Neuronal stem cell (in vitro differentiated cells): ENCODE data around the gene TRIP10.
A peak's percentile ranks its signal among the peaks of the same experiment; 100 is the strongest.

Experiments used
- DNase-seq: peaks from one replicate; pipeline ENCODE4 v3.0.0-alpha.2; 2013; ENCODE audit warnings: low spot score
- H2AFZ ChIP-seq: one replicate; pipeline ENCODE4 v1.6.1; 2013; ENCODE audit warnings: mild to moderate bottlenecking, low read length, inconsistent platforms
- H2AK5ac ChIP-seq: 2 replicates; pipeline ENCODE4 v1.6.1; 2013; ENCODE audit warnings: low read depth, mild to moderate bottlenecking, inconsistent platforms, low read length, moderate library complexity, mixed read lengths
- H2BK120ac ChIP-seq: 2 replicates; pipeline ENCODE4 v1.6.1; 2013; ENCODE audit warnings: low read depth, mild to moderate bottlenecking, inconsistent platforms, low read length, moderate library complexity, mixed read lengths
- H2BK12ac ChIP-seq: one replicate; pipeline ENCODE4 v1.6.1; 2013; ENCODE audit warnings: low read length, inconsistent platforms
- H2BK15ac ChIP-seq: 2 replicates; pipeline ENCODE4 v1.6.1; 2013; ENCODE audit warnings: mild to moderate bottlenecking, low read length, inconsistent platforms, mixed read lengths
- H2BK5ac ChIP-seq: one replicate; pipeline ENCODE4 v1.6.1; 2013; ENCODE audit warnings: inconsistent platforms, mild to moderate bottlenecking, low read length, moderate library complexity
- H3K14ac ChIP-seq: one replicate; pipeline ENCODE4 v1.6.1; 2013; ENCODE audit warnings: low read length, inconsistent platforms
- H3K18ac ChIP-seq: 2 replicates; pipeline ENCODE4 v1.6.1; 2013; ENCODE audit warnings: low read length, inconsistent platforms
- H3K23ac ChIP-seq: 2 replicates; pipeline ENCODE4 v1.6.1; 2013; ENCODE audit warnings: low read depth, mild to moderate bottlenecking, mixed read lengths, low read length, inconsistent platforms; ENCODE audit not compliant: poor library complexity
- H3K27ac ChIP-seq: replicated peaks from 3 replicates; pipeline ENCODE4 v1.5.1; 2013; ENCODE audit warnings: low read length, inconsistent platforms
- H3K27me3 ChIP-seq, 3 experiments: 2 replicates each; pipeline ENCODE4 v1.6.1; 2013; ENCODE audit warnings: low read length in 3 of 3, mild to moderate bottlenecking in 2 of 3, inconsistent platforms in 1 of 3, low read depth in 1 of 3, mixed read lengths in 1 of 3, moderate library complexity in 1 of 3; ENCODE audit not compliant: control insufficient read depth in 3 of 3, insufficient read depth in 3 of 3
- H3K36me3 ChIP-seq, 2 donors: replicated peaks in 1 of 2; 2 replicates each; pipeline ENCODE4 v1.6.1; 2013; ENCODE audit warnings: low read length in 2 of 2; ENCODE audit not compliant: control insufficient read depth in 2 of 2, insufficient read depth in 2 of 2
- H3K4ac ChIP-seq: 2 replicates; pipeline ENCODE4 v1.6.1; 2013; ENCODE audit warnings: inconsistent platforms, mild to moderate bottlenecking, low read length, moderate library complexity
- H3K4me1 ChIP-seq, 2 donors: 1 replicate in 1 of 2; 2 replicates in 1 of 2; pipeline ENCODE4 v1.6.1; 2013; ENCODE audit warnings: low read length in 2 of 2, low read depth in 1 of 2; ENCODE audit not compliant: control insufficient read depth in 2 of 2, insufficient read depth in 1 of 2
- H3K4me2 ChIP-seq: one replicate; pipeline ENCODE4 v1.6.1; 2013; ENCODE audit warnings: mild to moderate bottlenecking, low read length, inconsistent platforms; ENCODE audit not compliant: insufficient read depth, poor library complexity, severe bottlenecking
- H3K4me3 ChIP-seq, 2 donors: 2 replicates each; pipeline ENCODE4 v1.5.1; 2013; ENCODE audit warnings: low read length in 2 of 2, mild to moderate bottlenecking in 2 of 2, inconsistent platforms in 1 of 2, moderate library complexity in 1 of 2
- H3K79me1 ChIP-seq: one replicate; pipeline ENCODE4 v1.6.1; 2013; ENCODE audit warnings: low read depth, mild to moderate bottlenecking, inconsistent platforms, low read length, moderate library complexity
- H3K9ac ChIP-seq: one replicate; pipeline ENCODE4 v1.6.1; 2013; ENCODE audit warnings: mild to moderate bottlenecking, low read depth, low read length, inconsistent platforms; ENCODE audit not compliant: poor library complexity
- H3K9me3 ChIP-seq, 2 donors: replicated peaks in 1 of 2; 2 replicates each; pipeline versions ENCODE3 to v1.6.1; 2013; ENCODE audit warnings: low read length in 2 of 2, mild to moderate bottlenecking in 2 of 2, inconsistent platforms in 1 of 2, low read depth in 1 of 2, mixed read lengths in 1 of 2, moderate library complexity in 1 of 2; ENCODE audit not compliant: control insufficient read depth in 2 of 2, insufficient read depth in 1 of 2
- H4K8ac ChIP-seq: one replicate; pipeline ENCODE4 v1.6.1; 2013; ENCODE audit warnings: low read depth, mild to moderate bottlenecking, inconsistent platforms, low read length, moderate library complexity
- H4K91ac ChIP-seq: one replicate; pipeline ENCODE4 v1.6.1; 2013; ENCODE audit warnings: low read length, low read depth, mild to moderate bottlenecking, inconsistent platforms; ENCODE audit not compliant: poor library complexity
- WGBS, 2 donors: extraction: QIAGEN DNeasy Blood & Tissue Kit; methylation state at CpG; one replicate each; pipeline ENCODE4 v1.1.7; 2013; ENCODE audit warnings: missing lambda C conversion rate in 2 of 2, mixed read lengths in 1 of 2; ENCODE audit not compliant: insufficient read length in 2 of 2, insufficient replicate concordance in 1 of 2; ENCODE audit errors: extremely low coverage in 2 of 2; 5-methylcytosine and 5-hydroxymethylcytosine counted together

The TRIP10 gene

GRCh38 chr19:6737873-6738786, 1.4 kb upstream of the TRIP10 start:
- peak overlapping the region; percentile 72 for H3K18ac ChIP-seq
- peaks cover 0 to 2% of the 10 kb centered on the region in 2 donors for H3K36me3 ChIP-seq
- peak overlapping the region in 1 of 2 donors; percentile 48 for H3K4me3 ChIP-seq
- H4K8ac ChIP-seq = no peak overlapping the region
- no peak overlapping the region for H2BK120ac ChIP-seq
- H3K23ac ChIP-seq = no peak overlapping the region
- H3K4ac ChIP-seq = no peak overlapping the region
- H3K14ac ChIP-seq = no peak overlapping the region
- H3K9ac ChIP-seq = no peak overlapping the region
- no peaks in the 10 kb centered on the region for H3K9me3 ChIP-seq
- peak overlapping the region; percentile 76 for H2BK5ac ChIP-seq
- no peak overlapping the region for H4K91ac ChIP-seq
- H3K4me1 ChIP-seq = peaks cover 22 to 24% of the 10 kb centered on the region in 2 donors
- H3K4me2 ChIP-seq = peak overlapping the region; percentile 41
- H2AK5ac ChIP-seq = peak overlapping the region; percentile 91
- peaks cover 3% of the 10 kb centered on the region for H3K79me1 ChIP-seq
- H3K27me3 ChIP-seq = no peaks in the 10 kb centered on the region
- peak overlapping the region; percentile 90 for H2AFZ ChIP-seq
- peak overlapping the region; percentile 32 for H3K27ac ChIP-seq
- H2BK15ac ChIP-seq = no peak overlapping the region
- no peak overlapping the region for H2BK12ac ChIP-seq
- no CpG with 5 or more reads among the region's 13 CpGs for WGBS, 2 donors
- DNase-seq = peak; percentile 59

- Histone ChIP-seq H3K14ac (no peak overlapping the region), H2BK120ac (peak overlapping the region; percentile 92), H3K23ac (peak overlapping the region; percentile 97), H2BK5ac (peak overlapping the region; percentile 76), H4K91ac (no peak overlapping the region), H3K4me1 (peaks cover 27 to 31% of the 10 kb centered on the region in 2 donors), H3K27ac (peak overlapping the region; percentile 32), H3K9ac (peak overlapping the region; percentile 1), H4K8ac (no peak overlapping the region), H3K4me2 (peak overlapping the region; percentile 46), H3K4ac (no peak overlapping the region), H2AFZ (peak overlapping the region; percentile 90), H3K79me1 (peaks cover 2% of the 10 kb centered on the region), H3K4me3 (peak overlapping the region; percentile 45 to 72), H3K9me3 (no peaks in the 10 kb centered on the region), H3K18ac (peak overlapping the region; percentile 89), H2BK12ac (peak overlapping the region; percentile 92), H2BK15ac (peak overlapping the region; percentile 97), H3K27me3 (no peaks in the 10 kb centered on the region), H3K36me3 (peaks cover 0 to 2% of the 10 kb centered on the region in 2 donors), H2AK5ac (peak overlapping the region; percentile 91)
- no CpG with 5 or more reads among the region's 24 CpGs for WGBS, 2 donors
- DNase-seq = no peak
These were observed 592 bp upstream of the TRIP10 start for GRCh38 chr19:6738787-6739389.

GRCh38 chr19:6739883-6740588, 556 bp downstream of the TRIP10 start:
- Histone ChIP-seq H2BK15ac (no peak overlapping the region), H2BK12ac (no peak overlapping the region), H4K91ac (no peak overlapping the region), H2AK5ac (peak overlapping the region; percentile 57), H3K79me1 (peaks cover 2% of the 10 kb centered on the region), H3K4me1 (peaks cover 34 to 39% of the 10 kb centered on the region in 2 donors), H3K14ac (no peak overlapping the region), H3K27me3 (no peaks in the 10 kb centered on the region), H3K36me3 (peaks cover 2 to 10% of the 10 kb centered on the region in 2 donors), H4K8ac (no peak overlapping the region), H3K23ac (peak overlapping the region; percentile 52), H2AFZ (peak overlapping the region; percentile 88), H3K9me3 (no peaks in the 10 kb centered on the region), H3K9ac (peak overlapping the region; percentile 75), H2BK120ac (peak overlapping the region; percentile 64), H3K27ac (no peak overlapping the region), H3K4ac (no peak overlapping the region), H2BK5ac (peak overlapping the region; percentile 49), H3K4me2 (peak overlapping the region; percentile 79), H3K18ac (peak overlapping the region; percentile 93), H3K4me3 (peak overlapping the region; percentile 72 to 95)
- no CpG with 5 or more reads among the region's 34 CpGs for WGBS, 2 donors
- DNase-seq = no peak
